Heart left ventricle (tissue), 13 donors: Measurements from ENCODE around the gene GABPB1.

Experiments used
- POLR2A ChIP-seq, 2 donors: fragments of 450-650 bp; IDR thresholded peaks; one replicate each; pipeline ENCODE4 v1.6.1; 2017; ENCODE audit warnings: antibody characterized with exemption in 2 of 2, mild to moderate bottlenecking in 2 of 2, moderate library complexity in 2 of 2
- TF ChIP-seq, protein P1 (sequence below), 12 donors: fragments of 200-600 bp; sonication (generic) in 4 of 12; IDR thresholded peaks; one replicate each; pipeline versions ENCODE4 v1.5.0 to v1.8.0; 2018 to 2022; ENCODE audit warnings: antibody characterized with exemption in 12 of 12, mild to moderate bottlenecking in 5 of 12
- donor health status: ischemic (EF 13 %, LVEDD 7.1; RV severe dilation, severe dysfunction).
- donor health status: DM: no; HTN: yes; CAD: no.
- donor health status: DM: no; HTN: no; CAD: no.
- donor health status: ischemic (EF 25% LVEDD 6.9; RV normal size, moderate dysfunction).
- donor health status: ischemic (EF 25% LVEDD 5.7; RV mildly dilated, moderate dysfunction).
- donor health status: ischemic (EF 35%, LVEDD 5.7; RV mildly dilated, moderate dysfunction).
- donor health status: nonischemic (EF 11% LVEDD 7.7; RV severe dilation, severe dysfunction).
- donor health status: DM: yes; HTN: yes; CAD: no.
- donor health status: PGD.
- donor health status: ischemic (EF 29% LVEDD 5.4; RV normal size, mild dysfunction).
- donor health status: nonischemic (EF 23%, LVEDD 6.1; RV moderate dilation, normal function).

DNA sequence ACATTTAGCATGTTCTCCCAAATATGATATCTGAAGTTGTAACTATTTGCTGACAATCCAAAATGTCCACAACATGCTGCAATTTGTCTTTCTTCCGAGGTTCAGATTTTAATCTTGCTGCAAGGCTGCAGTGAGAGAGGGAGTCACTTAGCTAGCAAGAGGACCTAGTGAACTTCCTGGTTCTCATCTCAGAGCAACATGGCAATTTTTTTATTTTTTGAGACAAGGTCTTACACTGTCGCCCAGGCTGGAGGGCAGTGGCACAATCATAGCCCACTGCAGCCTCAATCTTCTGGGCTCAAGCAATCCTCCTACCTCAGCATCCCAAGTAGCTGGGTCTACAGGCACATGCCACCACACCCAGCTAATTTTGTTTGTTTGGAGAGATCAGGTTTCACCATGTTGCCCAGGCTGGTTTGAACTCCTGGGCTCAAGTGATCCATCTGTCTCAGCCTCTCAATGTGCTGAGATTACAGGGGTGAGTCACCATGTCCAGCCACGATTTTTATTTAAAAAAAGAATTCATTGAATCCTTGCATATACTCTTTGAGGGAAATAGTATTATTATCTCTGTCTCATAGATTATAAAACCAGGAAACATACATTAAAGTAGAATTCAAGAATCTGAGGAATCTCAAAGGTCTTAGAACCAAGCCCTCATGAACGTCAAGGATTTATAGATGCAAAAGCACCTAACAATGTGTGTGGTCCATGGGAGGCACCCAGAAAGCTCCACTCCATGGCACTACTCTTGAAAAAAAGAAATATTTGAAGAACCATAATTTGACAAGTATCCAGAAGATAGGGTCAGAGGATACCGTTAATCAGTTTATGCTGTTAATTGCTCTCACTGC, 98.6 kb downstream of the GABPB1 start:
- TF ChIP-seq, protein P1, sequence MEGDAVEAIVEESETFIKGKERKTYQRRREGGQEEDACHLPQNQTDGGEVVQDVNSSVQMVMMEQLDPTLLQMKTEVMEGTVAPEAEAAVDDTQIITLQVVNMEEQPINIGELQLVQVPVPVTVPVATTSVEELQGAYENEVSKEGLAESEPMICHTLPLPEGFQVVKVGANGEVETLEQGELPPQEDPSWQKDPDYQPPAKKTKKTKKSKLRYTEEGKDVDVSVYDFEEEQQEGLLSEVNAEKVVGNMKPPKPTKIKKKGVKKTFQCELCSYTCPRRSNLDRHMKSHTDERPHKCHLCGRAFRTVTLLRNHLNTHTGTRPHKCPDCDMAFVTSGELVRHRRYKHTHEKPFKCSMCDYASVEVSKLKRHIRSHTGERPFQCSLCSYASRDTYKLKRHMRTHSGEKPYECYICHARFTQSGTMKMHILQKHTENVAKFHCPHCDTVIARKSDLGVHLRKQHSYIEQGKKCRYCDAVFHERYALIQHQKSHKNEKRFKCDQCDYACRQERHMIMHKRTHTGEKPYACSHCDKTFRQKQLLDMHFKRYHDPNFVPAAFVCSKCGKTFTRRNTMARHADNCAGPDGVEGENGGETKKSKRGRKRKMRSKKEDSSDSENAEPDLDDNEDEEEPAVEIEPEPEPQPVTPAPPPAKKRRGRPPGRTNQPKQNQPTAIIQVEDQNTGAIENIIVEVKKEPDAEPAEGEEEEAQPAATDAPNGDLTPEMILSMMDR (IDR thresholded peaks at IDR 0.05): no peak
- TF ChIP-seq POLR2A (IDR thresholded peaks at IDR 0.05): no peak
